Stimulated activated CD8-positive, alpha-beta memory T cell treated with anti-CD3 and anti-CD28 coated beads, Interleukin-2, amount 100 ng/mL, for 1 hour (primary cell): ENCODE measurements around the gene DAZAP1.

Source experiments
- DNase-seq, 2 donors: peaks; one replicate each; pipeline ENCODE4 v3.0.0-alpha.2; 2020; ENCODE audit warnings: low read depth in 2 of 2

Gene DAZAP1

GRCh38 chr19:1407528-1408299 lies at the start of gene DAZAP1:
DAZAP1 (plus strand) TSS chr19:1407586; CDS start chr19:1407774, 188 bp downstream.
- no peak for DNase-seq

- no peak for DNase-seq
Observed at GRCh38 chr19:1360126-1360817, 47.1 kb upstream of the DAZAP1 start.

DNA sequence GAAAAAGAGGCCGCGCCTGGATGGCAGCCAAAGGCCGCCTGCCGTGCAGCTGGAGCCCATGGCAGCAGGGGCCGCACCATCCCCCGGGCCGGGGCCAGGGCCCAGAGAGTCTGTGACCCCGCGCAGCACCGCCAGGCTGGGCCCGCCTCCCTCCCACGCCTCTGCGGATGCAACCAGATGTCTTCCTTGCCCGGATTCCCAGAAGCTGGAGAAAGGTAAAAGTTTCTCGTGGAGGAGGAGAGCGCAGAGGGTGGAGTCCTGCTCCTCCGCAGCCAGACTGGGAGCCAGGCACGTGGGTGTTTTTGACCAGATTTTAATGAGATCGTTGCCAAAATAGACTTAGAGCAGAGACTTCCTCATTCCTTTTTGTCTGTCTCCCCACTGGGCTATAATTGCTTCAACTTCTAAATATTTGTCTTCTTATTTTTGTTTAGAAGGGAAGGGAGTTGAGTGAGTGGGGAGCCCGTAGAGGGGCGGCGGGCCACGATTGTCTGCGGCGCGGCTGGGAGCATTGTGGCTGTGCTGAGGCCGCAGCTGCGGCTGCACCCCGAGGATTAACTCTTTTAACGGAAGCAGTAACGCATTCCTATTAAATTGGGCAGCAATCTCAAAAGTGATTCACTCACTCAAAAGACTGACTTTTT lies 46.4 kb upstream of the DAZAP1 start:
- DNase-seq = no peak

GRCh38 chr19:1361601-1362386 lies 45.6 kb upstream of the DAZAP1 start:
- DNase-seq = no peak

- DNase-seq = no peak
Observed at GRCh38 chr19:1362387-1363257, 44.8 kb upstream of the DAZAP1 start.

DNA sequence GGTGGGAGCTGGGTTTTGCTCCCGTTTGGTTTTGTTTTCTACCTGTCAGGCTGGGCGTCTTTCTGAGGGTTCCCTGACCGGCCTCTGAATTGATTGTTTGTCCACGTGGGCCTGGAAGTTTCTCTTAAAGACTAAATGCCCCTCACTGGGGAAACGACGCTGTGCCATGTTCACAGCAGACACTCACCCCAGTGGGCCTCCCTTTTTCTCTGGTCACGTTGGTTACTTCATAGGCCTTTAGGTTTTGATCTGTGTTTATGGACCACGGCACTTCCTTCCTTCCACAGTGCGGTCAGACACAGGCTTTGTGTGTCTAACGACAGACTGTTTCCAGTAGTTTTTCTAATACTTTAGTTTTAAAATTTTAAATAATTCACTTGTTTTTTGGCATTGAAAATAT lies 43.8 kb upstream of the DAZAP1 start:
- no peak for DNase-seq

DNA sequence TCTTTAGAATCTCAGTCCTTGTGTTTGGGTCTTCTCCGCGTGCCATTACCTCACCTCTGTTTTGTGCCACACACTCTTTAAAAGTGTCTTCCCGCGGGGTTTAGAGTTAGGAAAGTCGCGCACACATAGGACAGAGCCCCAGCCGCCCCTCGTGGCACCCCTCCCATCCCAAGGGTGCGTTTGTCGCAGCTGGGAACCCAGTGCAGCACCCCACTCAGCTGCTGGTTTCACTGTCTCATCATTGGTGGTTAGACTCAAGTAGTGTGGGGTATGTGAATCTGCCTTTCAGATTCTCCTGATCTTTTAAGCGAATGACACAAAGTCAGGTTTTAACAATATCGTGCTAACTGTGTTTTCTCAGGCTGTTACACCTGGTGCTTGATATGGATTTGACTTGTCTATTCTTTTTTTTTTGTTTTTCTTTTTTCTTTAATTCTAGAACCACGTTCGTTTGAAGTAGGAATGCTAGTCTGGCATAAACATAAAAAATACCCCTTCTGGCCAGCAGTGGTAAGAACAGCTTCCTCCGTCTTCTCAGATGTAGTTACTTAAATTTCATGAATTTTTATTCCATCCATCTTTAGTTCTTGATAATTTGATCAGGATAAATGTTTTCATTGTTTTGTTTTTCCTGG lies 43.2 kb upstream of the DAZAP1 start:
- no peak for DNase-seq

DNA sequence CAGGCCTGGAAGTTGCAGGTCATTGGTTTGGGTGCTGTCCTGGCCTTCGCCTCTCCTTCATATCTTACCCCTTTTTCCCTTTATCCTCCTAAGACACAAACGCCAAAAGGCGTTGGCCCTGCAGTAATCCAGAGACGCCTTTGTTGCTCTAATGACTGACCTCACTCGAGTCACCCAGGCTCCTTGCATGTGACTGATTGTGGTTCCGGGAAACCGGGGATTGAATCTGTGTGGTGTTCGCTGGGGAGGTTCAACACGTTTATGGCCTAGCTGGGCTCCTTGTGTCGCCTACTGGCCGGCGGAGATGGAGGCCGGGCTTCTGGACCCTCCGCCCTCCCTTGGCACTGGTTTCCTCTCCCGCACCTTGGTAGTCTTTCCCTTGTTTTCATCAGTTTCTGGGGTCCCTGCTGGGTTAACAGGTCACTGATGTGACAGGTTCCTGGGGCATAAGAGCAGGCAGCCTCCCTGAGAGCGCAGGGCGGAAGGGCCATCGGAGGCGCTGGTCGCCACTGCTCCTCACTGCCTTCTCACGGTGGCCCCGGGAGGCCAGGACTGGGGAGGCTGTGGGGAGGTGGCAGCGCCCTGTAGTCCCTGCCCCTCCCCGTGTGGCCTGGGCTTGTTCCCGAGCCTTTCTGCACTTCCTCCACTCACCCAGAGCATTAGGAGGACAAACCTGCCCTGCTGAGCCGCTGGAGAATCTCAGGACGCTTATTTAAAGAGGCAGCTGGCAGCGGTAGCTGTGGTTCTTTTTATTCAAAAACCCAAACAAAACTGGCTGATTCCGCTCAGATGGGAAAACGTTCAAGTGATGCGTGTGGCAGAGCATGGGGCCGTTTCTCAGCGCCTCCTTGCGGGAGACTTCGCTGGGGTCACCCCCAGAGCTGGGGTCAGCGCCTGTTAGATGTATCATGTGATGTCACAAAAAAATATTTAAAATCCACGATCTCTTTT lies 41.8 kb upstream of the DAZAP1 start:
- no peak for DNase-seq

DNA sequence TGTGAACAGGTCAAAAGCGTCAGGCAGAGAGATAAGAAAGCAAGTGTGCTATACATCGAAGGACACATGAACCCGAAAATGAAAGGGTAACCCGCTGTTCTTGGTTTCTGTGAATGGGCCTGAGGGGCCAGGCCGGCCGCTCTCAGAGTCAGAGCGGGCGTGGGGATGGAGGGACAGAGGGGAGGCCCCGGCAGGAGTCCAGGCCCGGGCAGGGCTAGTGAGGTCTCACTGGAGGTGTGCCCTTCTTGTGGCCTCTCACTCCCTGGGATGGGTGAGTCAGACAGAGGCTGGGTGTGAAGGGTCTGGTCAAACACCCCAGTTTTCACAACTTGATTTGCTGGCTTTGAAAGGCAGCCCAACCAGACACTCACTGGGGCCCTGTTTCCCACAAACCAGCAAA lies 41.1 kb upstream of the DAZAP1 start:
- no peak for DNase-seq

- DNase-seq = no peak
Observed at GRCh38 chr19:1366899-1367870, 40.2 kb upstream of the DAZAP1 start.

- DNase-seq = no peak
Observed at GRCh38 chr19:1369214-1369805, 38.1 kb upstream of the DAZAP1 start.

DNA sequence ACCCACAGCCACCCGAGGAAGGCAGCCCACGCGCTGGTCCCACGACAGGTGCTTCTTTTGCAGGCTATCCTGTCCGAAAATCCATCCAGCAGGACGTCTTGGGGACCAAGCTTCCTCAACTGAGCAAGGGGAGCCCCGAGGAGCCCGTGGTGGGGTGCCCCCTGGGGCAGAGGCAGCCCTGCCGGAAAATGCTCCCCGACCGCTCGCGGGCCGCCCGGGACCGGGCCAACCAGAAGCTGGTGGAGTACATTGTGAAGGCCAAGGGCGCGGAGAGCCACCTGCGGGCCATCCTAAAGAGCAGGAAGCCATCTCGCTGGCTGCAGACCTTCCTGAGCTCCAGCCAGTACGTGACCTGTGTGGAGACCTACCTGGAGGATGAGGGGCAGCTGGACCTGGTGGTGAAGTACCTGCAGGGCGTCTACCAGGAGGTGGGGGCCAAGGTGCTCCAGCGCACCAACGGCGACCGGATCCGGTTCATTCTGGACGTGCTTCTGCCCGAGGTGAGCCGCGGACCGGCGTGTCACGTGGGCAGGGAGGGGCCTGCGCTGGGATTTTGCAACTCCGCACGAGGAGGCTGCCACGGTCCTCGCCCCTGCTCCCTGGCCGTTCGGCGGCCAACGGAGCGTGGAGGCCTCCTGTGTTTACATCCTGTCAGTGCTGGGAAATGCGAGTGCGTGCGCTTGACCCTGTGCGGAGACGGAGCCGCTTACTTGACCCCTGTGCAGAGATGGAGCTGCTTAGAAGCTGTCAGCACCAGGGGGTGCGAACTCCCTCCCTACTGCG lies 36.6 kb upstream of the DAZAP1 start:
- no peak for DNase-seq

DNA sequence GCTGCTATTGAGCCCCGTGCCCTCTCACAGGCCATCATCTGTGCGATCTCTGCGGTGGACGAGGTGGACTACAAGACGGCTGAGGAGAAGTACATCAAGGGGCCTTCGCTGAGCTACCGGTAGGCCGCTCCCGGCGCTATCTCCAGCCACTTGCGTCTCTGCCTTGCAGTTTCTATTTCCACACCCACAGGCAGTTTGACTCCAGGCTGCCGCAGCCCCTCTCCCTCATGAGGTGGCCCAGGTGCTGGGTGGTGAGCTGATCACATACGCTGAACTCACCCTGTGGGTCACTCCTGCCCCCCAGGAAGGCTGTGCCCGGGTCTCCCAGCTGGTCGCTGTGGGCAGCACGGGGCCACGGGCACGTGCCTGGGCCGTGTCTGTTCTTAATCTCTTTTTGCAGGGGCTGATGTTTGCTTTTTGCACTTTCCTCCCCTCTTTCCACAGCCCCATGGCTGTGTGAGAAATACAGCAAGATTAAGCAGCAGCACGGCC lies 34.3 kb upstream of the DAZAP1 start:
- no peak for DNase-seq

DNA sequence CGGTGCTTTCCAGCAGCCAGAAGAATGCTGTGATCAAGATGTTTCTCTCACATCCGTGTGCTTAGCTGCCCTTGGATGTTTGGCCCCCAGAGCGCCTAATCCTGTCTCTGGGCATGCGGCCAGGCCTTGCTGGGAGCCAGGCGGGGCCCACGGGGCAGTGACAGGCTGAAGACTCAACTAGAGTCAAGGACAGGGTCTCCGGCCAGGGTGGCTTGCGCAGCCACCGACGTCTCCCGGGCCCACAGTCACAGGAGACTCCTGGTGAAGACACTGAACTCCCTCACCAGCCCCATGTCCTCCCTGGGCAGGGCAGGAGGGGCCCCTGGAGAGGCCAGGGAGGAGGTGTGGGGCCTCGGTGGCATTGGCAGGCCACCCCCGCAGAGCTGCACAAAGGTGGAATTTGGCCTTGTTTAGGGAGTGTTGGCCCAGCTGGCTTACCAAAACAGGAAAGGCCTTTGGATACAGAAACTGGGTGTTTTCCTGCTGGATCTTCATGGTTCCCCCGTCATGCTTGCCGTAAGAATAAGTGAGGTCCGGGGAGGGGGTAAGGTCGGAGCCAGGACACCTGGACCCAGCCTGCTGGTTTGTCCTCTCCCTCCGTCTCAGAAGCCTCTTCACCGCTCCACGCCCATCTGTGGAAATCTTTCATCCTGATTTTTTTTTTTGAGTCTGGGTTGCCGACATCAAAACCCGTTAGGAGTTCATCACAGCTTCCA lies 33.7 kb upstream of the DAZAP1 start:
- no peak for DNase-seq

DNA sequence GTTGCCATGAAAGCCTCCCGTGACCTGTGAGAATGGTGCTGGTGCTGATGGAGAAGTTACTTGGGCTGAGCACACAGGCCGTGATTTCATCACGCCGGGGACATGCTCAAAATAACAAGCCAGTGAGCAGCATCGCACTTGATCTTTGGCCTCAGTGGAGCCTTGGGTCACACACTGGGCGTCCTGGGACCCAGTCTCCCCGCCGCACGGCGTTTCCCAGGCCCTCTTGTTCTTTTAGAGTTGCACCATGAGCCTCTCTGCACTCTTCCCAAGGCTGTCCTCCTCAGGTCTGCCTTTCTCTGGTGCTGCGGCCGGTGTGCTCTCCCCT lies 33.2 kb upstream of the DAZAP1 start:
- DNase-seq = no peak

- no peak for DNase-seq
Observed at GRCh38 chr19:1376415-1376805, 31.0 kb upstream of the DAZAP1 start.
